ENCODE data around the gene TLX1.

DNA sequence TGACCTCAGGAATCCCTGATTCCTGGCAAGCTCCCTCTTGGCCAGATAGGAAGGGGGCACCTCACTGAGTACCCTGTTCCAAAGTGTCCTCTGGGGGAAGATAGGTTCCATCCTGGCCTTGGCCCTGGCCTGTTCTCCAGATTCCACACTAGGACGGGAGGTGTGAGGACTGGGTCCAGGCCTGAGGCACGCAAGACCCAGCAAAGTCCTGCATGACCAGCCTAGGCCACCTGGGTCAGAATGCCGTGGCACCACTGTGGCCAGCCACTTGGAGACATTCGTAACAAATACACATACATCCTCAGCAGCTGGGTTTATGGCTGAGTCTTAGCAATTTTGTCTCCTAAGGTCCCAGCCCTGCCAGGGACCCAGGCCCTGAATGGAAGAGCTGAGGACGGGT, 23.3 kb upstream of the TLX1 start:
- TF ChIP-seq, protein P1, sequence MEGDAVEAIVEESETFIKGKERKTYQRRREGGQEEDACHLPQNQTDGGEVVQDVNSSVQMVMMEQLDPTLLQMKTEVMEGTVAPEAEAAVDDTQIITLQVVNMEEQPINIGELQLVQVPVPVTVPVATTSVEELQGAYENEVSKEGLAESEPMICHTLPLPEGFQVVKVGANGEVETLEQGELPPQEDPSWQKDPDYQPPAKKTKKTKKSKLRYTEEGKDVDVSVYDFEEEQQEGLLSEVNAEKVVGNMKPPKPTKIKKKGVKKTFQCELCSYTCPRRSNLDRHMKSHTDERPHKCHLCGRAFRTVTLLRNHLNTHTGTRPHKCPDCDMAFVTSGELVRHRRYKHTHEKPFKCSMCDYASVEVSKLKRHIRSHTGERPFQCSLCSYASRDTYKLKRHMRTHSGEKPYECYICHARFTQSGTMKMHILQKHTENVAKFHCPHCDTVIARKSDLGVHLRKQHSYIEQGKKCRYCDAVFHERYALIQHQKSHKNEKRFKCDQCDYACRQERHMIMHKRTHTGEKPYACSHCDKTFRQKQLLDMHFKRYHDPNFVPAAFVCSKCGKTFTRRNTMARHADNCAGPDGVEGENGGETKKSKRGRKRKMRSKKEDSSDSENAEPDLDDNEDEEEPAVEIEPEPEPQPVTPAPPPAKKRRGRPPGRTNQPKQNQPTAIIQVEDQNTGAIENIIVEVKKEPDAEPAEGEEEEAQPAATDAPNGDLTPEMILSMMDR (IDR thresholded peaks at IDR 0.05), result no peak
- no peak for TF ChIP-seq POLR2A (IDR thresholded peaks at IDR 0.05)

All from body of pancreas (tissue), 4 donors.